H1 (cell line): ENCODE data around the gene NUDT7. TPM values are rescaled to one million over a fixed set of nuclear protein-coding genes. Genes with fewer than 3 reads are reported as not detected.

ENCODE experiments used
- TBP ChIP-seq: IDR thresholded peaks from 2 replicates; pipeline ENCODE4 v1.6.1; 2011; ENCODE audit warnings: low read depth, low read length, improper control_type of control experiment
- TCF12 ChIP-seq: IDR thresholded peaks from 2 replicates; pipeline ENCODE4 v1.6.1; 2011; ENCODE audit warnings: low read depth, mild to moderate bottlenecking, low read length
- polyA plus RNA-seq, 7 experiments: library from polyadenylated mRNA; depleted of rRNA in 3 of 7; stranded (reverse) in 5 of 7; unstranded in 2 of 7; fragments of >200 nt in 5 of 7; fragments of 200-250 nt in 2 of 7; gene quantifications; 1 replicate in 5 of 7; 2 replicates in 1 of 7; 4 replicates in 1 of 7; pipeline versions ENCODE4 v1.2.1 to v1.2.3, GENCODE V29; 2011 to 2013; ENCODE audit warnings: missing spikeins in 2 of 7, mixed read lengths in 2 of 7
- total RNA-seq: library from RNA; stranded (reverse); fragmentation: NEBNext Ultra II Directional; extraction: Animal tissue kit (Norgen Biotek cat#: 25700); gene quantifications from 2 replicates; pipeline ENCODE4 v1.2.1, GENCODE V29; 2021
- TF ChIP-seq, protein P1 (sequence below): IDR thresholded peaks from 2 replicates; pipeline ENCODE4 v1.6.1; 2011; ENCODE audit warnings: low read length, improper control_type of control experiment

NUDT7 gene
- total and polyA plus RNA-seq, 2 of the 8 experiments (the other 6 are each of a cell fraction or from before 2014, with no cell fraction given), result 8.8 to 19.7 TPM

DNA sequence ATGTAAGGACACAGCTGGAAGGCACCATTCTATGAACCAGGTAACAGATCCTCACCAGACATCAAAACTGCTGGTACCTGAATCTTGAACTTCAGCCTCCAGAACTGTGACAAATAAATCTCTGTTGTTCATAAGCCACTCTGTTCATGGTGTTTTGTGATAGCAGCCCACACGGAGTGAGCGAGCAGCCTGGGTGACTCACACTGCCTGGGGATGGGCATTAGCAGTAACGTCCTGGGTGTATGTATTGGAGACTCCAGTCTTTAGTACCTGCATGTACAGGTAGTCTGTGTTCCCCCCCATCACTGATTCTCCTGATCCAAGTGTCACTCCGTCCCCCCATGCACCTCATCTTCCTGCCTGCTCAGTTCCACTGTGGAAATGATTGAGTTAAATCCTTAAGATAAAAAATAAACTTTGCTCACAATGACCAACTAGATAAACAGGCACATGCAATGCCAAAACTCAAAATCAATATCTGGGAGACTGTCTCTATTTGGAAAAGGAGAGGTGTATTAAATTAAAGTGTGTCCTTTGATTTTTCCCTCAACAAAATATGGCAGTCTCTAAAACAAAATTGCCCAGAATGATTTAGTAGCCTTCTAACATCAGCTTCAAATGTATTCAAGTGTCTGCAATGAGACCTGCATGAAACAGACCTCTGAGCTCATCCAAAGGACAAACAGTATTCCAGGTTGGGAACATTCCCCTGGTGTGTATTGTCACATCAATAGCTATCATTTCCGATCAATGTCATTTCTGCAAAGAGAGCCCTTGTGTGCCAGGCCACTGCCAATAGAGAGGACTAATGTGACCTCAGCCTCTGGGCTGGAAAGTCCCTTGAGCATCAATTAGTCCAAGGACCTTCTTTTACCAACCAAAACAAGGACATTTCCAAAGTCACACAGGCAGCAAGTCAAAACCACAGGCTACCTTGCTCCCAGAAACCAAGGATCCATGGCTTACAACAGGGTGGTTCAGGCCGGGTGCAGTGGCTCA is 53.9 kb downstream of the NUDT7 start (continued):
- TF ChIP-seq TCF12 (no peak), TBP (no peak)
- TF ChIP-seq, protein P1, sequence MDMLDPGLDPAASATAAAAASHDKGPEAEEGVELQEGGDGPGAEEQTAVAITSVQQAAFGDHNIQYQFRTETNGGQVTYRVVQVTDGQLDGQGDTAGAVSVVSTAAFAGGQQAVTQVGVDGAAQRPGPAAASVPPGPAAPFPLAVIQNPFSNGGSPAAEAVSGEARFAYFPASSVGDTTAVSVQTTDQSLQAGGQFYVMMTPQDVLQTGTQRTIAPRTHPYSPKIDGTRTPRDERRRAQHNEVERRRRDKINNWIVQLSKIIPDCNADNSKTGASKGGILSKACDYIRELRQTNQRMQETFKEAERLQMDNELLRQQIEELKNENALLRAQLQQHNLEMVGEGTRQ, result no peak
